ENCODE results near the gene ZNF263. TPM values are rescaled to one million over a fixed set of nuclear protein-coding genes. Genes with fewer than 3 reads are reported as not detected.

The ZNF263 gene
- total RNA-seq, 3 donors from 2014 or later: 39.7 to 44.5 (median 41.5) TPM

GRCh38 chr16:3327514-3327913 is 44.2 kb downstream of the ZNF263 start:
- Mint-ChIP-seq H3K27me3 (ENCODE audit: low read depth) (no peaks in the 10 kb centered on the region), H3K4me3 (no peak overlapping the region), H3K9me3 (peaks cover 31% of the 10 kb centered on the region), H3K4me1 (ENCODE audit: low read depth) (no peaks in the 10 kb centered on the region), H3K36me3 (ENCODE audit: insufficient read depth) (no peaks in the 10 kb centered on the region)
- no peak for ATAC-seq
- DNase-seq: no peak

GRCh38 chr16:3328104-3328503 is 44.8 kb downstream of the ZNF263 start:
- Mint-ChIP-seq H3K36me3 (ENCODE audit: insufficient read depth) (no peaks in the 10 kb centered on the region), H3K4me3 (no peak overlapping the region), H3K4me1 (ENCODE audit: low read depth) (no peaks in the 10 kb centered on the region), H3K9me3 (peaks cover 25% of the 10 kb centered on the region), H3K27me3 (ENCODE audit: low read depth) (no peaks in the 10 kb centered on the region)
- ATAC-seq: no peak
- no peak for DNase-seq

GRCh38 chr16:3328643-3329042 is 45.4 kb downstream of the ZNF263 start:
- Mint-ChIP-seq H3K36me3 (ENCODE audit: insufficient read depth) (peaks cover 2% of the 10 kb centered on the region), H3K4me1 (ENCODE audit: low read depth) (no peaks in the 10 kb centered on the region), H3K27me3 (ENCODE audit: low read depth) (no peaks in the 10 kb centered on the region), H3K9me3 (peaks cover 22% of the 10 kb centered on the region), H3K4me3 (no peak overlapping the region)
- ATAC-seq: no peak
- DNase-seq: no peak

Other genes with a start within 250 kb of the ZNF263 start
- under 1 TPM in 1 of 3 donors, not detected in 2; 0.05 TPM for gene BICDL2, start 246.5 kb upstream of the ZNF263 start, total RNA-seq
- gene MMP25, start 236.9 kb upstream of the ZNF263 start, total RNA-seq: under 1 TPM; 0.46 to 0.84 (median 0.66) TPM
- gene IL32, start 217.9 kb upstream of the ZNF263 start, total RNA-seq: 100 to 1,000 TPM; 585 to 715 (median 696) TPM
- gene ZSCAN10, start 184.2 kb upstream of the ZNF263 start, total RNA-seq: under 1 TPM in 2 of 3 donors, not detected in 1; 0.11 TPM
- gene ZNF205, start 170.9 kb upstream of the ZNF263 start, total RNA-seq: under 1 TPM in 2 of 3 donors, not detected in 1; 0.18 to 0.57 TPM
- gene ZNF213, start 148.5 kb upstream of the ZNF263 start, total RNA-seq: 10 to 100 TPM in 1 of 3 donors, 1 to 10 TPM in 2; 9.8 to 12.0 (median 9.9) TPM
- gene OR1F1, start 95.3 kb upstream of the ZNF263 start, total RNA-seq: not detected
- gene ZNF200, start 48.3 kb upstream of the ZNF263 start, total RNA-seq: 1 to 10 TPM; 9.0 to 9.7 (median 9.6) TPM
- gene MEFV, start 26.9 kb upstream of the ZNF263 start, total RNA-seq: under 1 TPM in 1 of 3 donors, not detected in 2; 0.14 TPM
- 1 to 10 TPM; 1.7 to 3.2 (median 2.1) TPM for gene TIGD7, start 21.9 kb downstream of the ZNF263 start, total RNA-seq
- 10 to 100 TPM; 20.9 to 23.1 (median 21.9) TPM for gene ZNF75A, start 22.0 kb downstream of the ZNF263 start, total RNA-seq
- not detected for gene OR2C1, start 72.4 kb downstream of the ZNF263 start, total RNA-seq
- gene ZSCAN32, start 117.5 kb downstream of the ZNF263 start, total RNA-seq: 10 to 100 TPM; 12.7 to 13.2 (median 12.7) TPM
- 1 to 10 TPM; 8.9 to 10.0 (median 9.2) TPM for gene ZNF174, start 117.7 kb downstream of the ZNF263 start, total RNA-seq
- 1 to 10 TPM; 1.2 to 1.5 (median 1.3) TPM for gene ZNF597, start 160.0 kb downstream of the ZNF263 start, total RNA-seq
- 10 to 100 TPM; 27.3 to 29.3 (median 27.8) TPM for gene NAA60, start 160.2 kb downstream of the ZNF263 start, total RNA-seq
- gene C16orf90, start 212.0 kb downstream of the ZNF263 start, total RNA-seq: not detected
- gene CLUAP1, start 217.5 kb downstream of the ZNF263 start, total RNA-seq: 10 to 100 TPM; 12.0 to 15.0 (median 14.8) TPM

All from activated T-cell treated with anti-CD3 and anti-CD28 coated beads, Interleukin-2, amount 50 U/mL, for 4 hours (primary cell).